Esophagus squamous epithelium (tissue), 5 donors: ENCODE measurements around the gene ST3GAL2. TPM values are rescaled to one million over a fixed set of nuclear protein-coding genes. Genes with fewer than 3 reads are reported as not detected.

Experiments
- DNase-seq: peaks from one replicate; lab custom pipeline; 2025; lab: John Stamatoyannopoulos, UW
- H3K27ac ChIP-seq, 4 donors: fragments of 200-600 bp; sonication (generic); one replicate each; pipeline ENCODE4 v1.5.1; 2016 to 2019; ENCODE audit warnings: mild to moderate bottlenecking in 1 of 4
- H3K27me3 ChIP-seq, 4 donors: fragments of 200-600 bp; sonication (generic); 1 replicate in 3 of 4; 2 replicates in 1 of 4; pipeline versions ENCODE4 v1.5.1 to v1.6.0; 2017 to 2021; ENCODE audit warnings: antibody characterized with exemption in 1 of 4
- H3K36me3 ChIP-seq, 3 donors: fragments of 200-600 bp; sonication (generic); one replicate each; pipeline ENCODE4 v1.5.1; 2016 to 2019
- H3K4me1 ChIP-seq, 3 donors: fragments of 200-600 bp; sonication (generic); one replicate each; pipeline ENCODE4 v1.5.1; 2017 to 2019
- H3K4me3 ChIP-seq, 4 donors: fragments of 200-600 bp; sonication (generic); 1 replicate in 3 of 4; 2 replicates in 1 of 4; pipeline ENCODE4 v1.5.1; 2016 to 2019; ENCODE audit warnings: mild to moderate bottlenecking in 2 of 4, moderate library complexity in 1 of 4
- H3K9me3 ChIP-seq, 3 donors: fragments of 200-600 bp; sonication (generic); one replicate each; pipeline ENCODE4 v1.5.1; 2016 to 2019
- CTCF ChIP-seq, 6 experiments: fragments of 450-650 bp in 4 of 6; fragments of 200-600 bp in 2 of 6; sonication (generic) in 2 of 6; IDR thresholded peaks; one replicate each; pipeline ENCODE4 v1.5.1; 2016 to 2019; ENCODE audit warnings: antibody characterized with exemption in 6 of 6, mild to moderate bottlenecking in 4 of 6, moderate library complexity in 4 of 6
- POLR2A ChIP-seq, 4 donors: fragments of 450-650 bp; IDR thresholded peaks; one replicate each; pipeline ENCODE4 v1.6.1; 2017; ENCODE audit warnings: antibody characterized with exemption in 4 of 4, mild to moderate bottlenecking in 4 of 4, moderate library complexity in 3 of 4
- WGBS, 2 donors: methylation state at CpG; one replicate each; pipeline ENCODE4 v1.1.5; 2018; 5-methylcytosine and 5-hydroxymethylcytosine counted together
- intact Hi-C: fragments of 100-400 bp; cut with DNase I; formaldehyde crosslinking; loops from one replicate; pipeline ENCODE4 v1.15.0; 2022
- total RNA-seq, 4 donors: library from RNA; depleted of rRNA; stranded (reverse); fragments of >200 nt; gene quantifications; one replicate each; pipeline ENCODE4 v1.1.0, GENCODE V29; 2016
- donor health status: DM: yes; HTN: yes; CAD: no.

ST3GAL2 gene
- total RNA-seq, 4 donors from 2014 or later, result 0.80 to 6.5 (median 3.0) TPM

- H3K4me3 ChIP-seq, result no peak overlapping the region
- H3K36me3 ChIP-seq, result peaks cover 23 to 100% (median 64%) of the 10 kb centered on the region in 3 donors
- no peak for DNase-seq
- TF ChIP-seq POLR2A (IDR thresholded peaks at IDR 0.05) (no peak), CTCF (IDR thresholded peaks at IDR 0.05) (no peak)
- no peaks in the 10 kb centered on the region for H3K27me3 ChIP-seq
- H3K9me3 ChIP-seq, result no peaks in the 10 kb centered on the region
- intact Hi-C loops, result loop anchor here (10.0 kb wide), 1 partner anchor 155 kb away; no protein-coding TSS in a partner anchor
- H3K27ac ChIP-seq, result no peak overlapping the region
- no peaks in the 10 kb centered on the region for H3K4me1 ChIP-seq
- 87 to 91% methylated on average over 7 of the region's 7 CpGs for WGBS, 2 donors
Measured at GRCh38 chr16:70359552-70359951, 79.3 kb downstream of the ST3GAL2 start.

GRCh38 chr16:70349783-70350182, 89.1 kb downstream of the ST3GAL2 start:
- peaks cover 6 to 57% (median 10%) of the 10 kb centered on the region in 3 donors for H3K36me3 ChIP-seq
- no peaks in the 10 kb centered on the region for H3K9me3 ChIP-seq
- H3K4me3 ChIP-seq, result no peak overlapping the region
- peaks cover 14 to 31% (median 15%) of the 10 kb centered on the region in 3 donors for H3K4me1 ChIP-seq
- TF ChIP-seq POLR2A (IDR thresholded peaks at IDR 0.05) (no peak), CTCF (IDR thresholded peaks at IDR 0.05) (no peak)
- 51 to 72% methylated on average over 2 of the region's 2 CpGs for WGBS, 2 donors
- intact Hi-C loops, result loop anchor here (10.0 kb wide), 1 partner anchor 165 kb away; no protein-coding TSS in a partner anchor
- no peaks in the 10 kb centered on the region for H3K27me3 ChIP-seq
- H3K27ac ChIP-seq, result no peak overlapping the region
- no peak for DNase-seq

- Histone ChIP-seq H3K4me3 (no peak overlapping the region), H3K4me1 (peaks cover 14 to 31% (median 15%) of the 10 kb centered on the region in 3 donors), H3K27ac (no peak overlapping the region), H3K27me3 (no peaks in the 10 kb centered on the region), H3K36me3 (peaks cover 6 to 49% (median 10%) of the 10 kb centered on the region in 3 donors), H3K9me3 (no peaks in the 10 kb centered on the region)
- WGBS, 2 donors, result 59 to 64% methylated on average over 2 of the region's 2 CpGs
- TF ChIP-seq POLR2A (IDR thresholded peaks at IDR 0.05) (no peak), CTCF (IDR thresholded peaks at IDR 0.05) (no peak)
- DNase-seq, result no peak
- intact Hi-C loops, result no loop called here
Measured at GRCh38 chr16:70348991-70349390, 89.9 kb downstream of the ST3GAL2 start.

GRCh38 chr16:70345840-70346239, 93.1 kb downstream of the ST3GAL2 start:
- peak overlapping the region; percentile 72 to 92 (median 78) for H3K4me3 ChIP-seq
- 87% methylated on average over 10 of the region's 10 CpGs for WGBS, 2 donors
- no peaks in the 10 kb centered on the region for H3K27me3 ChIP-seq
- peaks cover 0 to 18% (median under 1%) of the 10 kb centered on the region in 3 donors for H3K36me3 ChIP-seq
- H3K4me1 ChIP-seq, result peaks cover 14 to 31% (median 15%) of the 10 kb centered on the region in 3 donors
- H3K27ac ChIP-seq, result peak overlapping the region; percentile 91 to 96 (median 95)
- H3K9me3 ChIP-seq, result no peaks in the 10 kb centered on the region
- no peak for TF ChIP-seq POLR2A (IDR thresholded peaks at IDR 0.05)
- no peak for TF ChIP-seq CTCF (IDR thresholded peaks at IDR 0.05)
- intact Hi-C loops, result no loop called here
- no peak for DNase-seq

GRCh38 chr16:70342016-70342415, 96.9 kb downstream of the ST3GAL2 start:
- no peak overlapping the region for H3K27ac ChIP-seq
- 73 to 75% methylated on average over 3 of the region's 3 CpGs for WGBS, 2 donors
- TF ChIP-seq CTCF (IDR thresholded peaks at IDR 0.05) (no peak), POLR2A (IDR thresholded peaks at IDR 0.05) (no peak)
- DNase-seq, result no peak
- H3K36me3 ChIP-seq, result peaks cover 0 to 3% (median 0%) of the 10 kb centered on the region in 3 donors
- no peaks in the 10 kb centered on the region for H3K27me3 ChIP-seq
- intact Hi-C loops, result no loop called here
- no peak overlapping the region for H3K4me3 ChIP-seq
- no peaks in the 10 kb centered on the region for H3K9me3 ChIP-seq
- H3K4me1 ChIP-seq, result peaks cover 1 to 7% (median 5%) of the 10 kb centered on the region in 3 donors
